Caki2 (cell line): ENCODE data around the gene ENO2. TPM values are rescaled to one million over a fixed set of nuclear protein-coding genes. Genes with fewer than 3 reads are reported as not detected.

Experiments used
- DNase-seq: peaks from one replicate; pipeline ENCODE4 v3.0.0-alpha.2; 2015; ENCODE audit warnings: low read depth
- in situ Hi-C: cut with HindIII; loops from 2 replicates; pipeline ENCODE4 v1.10.0; 2016; ENCODE audit warnings: low sequenced_read_pairs, low pct_unique_long_range_greater_than_20kb, mixed read lengths
- total RNA-seq: library from RNA; depleted of rRNA; stranded (reverse); fragments of >200 nt; shearing (Covaris generic); gene quantifications from 2 replicates; pipeline ENCODE4 v1.2.3, GENCODE V29; 2014; ENCODE audit warnings: low replicate concordance; rRNA removed

ENO2 gene
- total RNA-seq, 1 experiment from 2014 or later = 127 TPM

- no peak for DNase-seq
- in situ Hi-C loops = no loop called here
Measured at GRCh38 chr12:6963791-6964413, 49.5 kb downstream of the ENO2 start.

GRCh38 chr12:6964605-6965025 lies 50.2 kb downstream of the ENO2 start:
- in situ Hi-C loops = no loop called here
- DNase-seq = no peak

- peak; percentile 75 for DNase-seq
- in situ Hi-C loops = no loop called here
Measured at GRCh38 chr12:6965026-6965661, 50.8 kb downstream of the ENO2 start.

DNA sequence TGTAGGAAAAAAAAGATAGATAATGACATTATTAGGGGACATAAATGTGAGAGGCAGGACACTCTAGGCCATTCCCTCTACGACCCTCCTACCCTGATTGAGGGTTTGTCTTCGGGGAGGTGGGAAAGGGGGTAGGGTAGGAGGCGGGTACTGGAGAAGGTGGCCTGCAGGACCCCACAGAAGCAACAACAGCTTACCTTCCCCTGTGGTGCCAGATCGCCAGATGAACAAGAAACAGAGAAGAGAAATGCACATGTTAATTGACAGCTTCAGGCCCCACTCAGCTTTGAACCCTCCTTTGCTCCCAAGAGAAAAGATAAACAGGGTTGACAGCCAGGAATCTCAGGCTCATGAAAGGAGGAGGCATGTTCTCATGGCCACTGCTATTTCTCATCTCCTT lies 51.3 kb downstream of the ENO2 start:
- no peak for DNase-seq
- in situ Hi-C loops = no loop called here

GRCh38 chr12:6966351-6966750 lies 52.0 kb downstream of the ENO2 start:
- in situ Hi-C loops = no loop called here

DNA sequence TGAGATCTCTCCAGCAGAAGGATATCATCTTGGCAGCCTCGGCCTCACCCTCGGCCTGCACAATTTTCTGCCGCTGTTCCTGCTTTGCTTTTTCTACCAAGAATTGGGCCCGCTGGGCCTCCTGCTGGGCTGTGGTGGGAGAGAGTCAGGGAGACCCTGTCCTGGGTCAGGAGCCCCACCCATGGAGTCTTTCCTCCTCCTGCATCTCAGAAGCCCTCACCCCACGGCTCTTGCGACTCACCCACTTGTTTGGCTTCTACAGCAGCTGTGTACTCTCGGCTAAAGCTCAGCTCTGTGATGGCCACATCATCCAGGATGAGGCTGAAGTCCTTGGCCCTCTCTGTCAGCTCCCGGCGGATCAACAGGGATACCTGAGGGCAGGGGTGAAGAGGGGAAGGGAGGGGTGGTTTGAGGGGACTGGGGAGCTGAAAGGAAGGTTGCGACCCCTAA lies 53.3 kb downstream of the ENO2 start:
- no peak for DNase-seq
- in situ Hi-C loops = no loop called here

More at GRCh38 chr12:6966351-6966750, 52.0 kb downstream of the ENO2 start:
- DNase-seq = no peak

GRCh38 chr12:6968426-6968825 lies 54.0 kb downstream of the ENO2 start:
- DNase-seq = no peak
- in situ Hi-C loops = no loop called here

DNA sequence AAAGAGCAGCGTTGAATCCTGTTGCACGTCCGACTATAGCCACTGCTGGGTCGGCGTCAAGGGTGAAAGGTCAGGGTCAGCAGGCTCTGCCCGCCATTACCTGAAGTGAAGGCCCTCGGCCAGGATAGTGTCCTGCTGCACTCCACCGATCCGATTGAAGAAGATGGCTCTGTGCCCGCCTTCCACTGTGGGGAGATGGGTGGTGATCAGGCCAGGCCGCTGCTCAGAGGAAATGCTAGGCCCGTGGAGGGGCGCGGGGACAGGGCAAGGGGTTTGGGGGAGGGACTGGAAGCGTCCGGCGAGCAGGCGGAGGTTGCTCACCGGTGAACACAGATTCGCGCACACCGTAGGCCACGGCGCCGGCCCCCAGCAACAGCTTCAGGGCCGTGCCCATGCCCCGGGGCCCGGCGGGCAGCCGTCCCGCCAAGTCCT lies 55.7 kb downstream of the ENO2 start:
- in situ Hi-C loops = no loop called here
- no peak for DNase-seq

Other genes starting within 250 kb of the ENO2 start
- gene ZNF384, start 225.2 kb upstream of the ENO2 start, total RNA-seq = 23.8 and 26.5 TPM in 2 replicates
- not detected in 2 replicates for gene PIANP, start 213.8 kb upstream of the ENO2 start, total RNA-seq
- 135 and 145 TPM in 2 replicates for gene COPS7A, start 190.5 kb upstream of the ENO2 start, total RNA-seq
- 274 and 316 TPM in 2 replicates for gene MLF2, start 161.4 kb upstream of the ENO2 start, total RNA-seq
- gene PTMS, start 148.2 kb upstream of the ENO2 start, total RNA-seq = 286 and 317 TPM in 2 replicates
- not detected in 2 replicates for gene LAG3, start 142.1 kb upstream of the ENO2 start, total RNA-seq
- not detected in 2 replicates for gene CD4, start 125.1 kb upstream of the ENO2 start, total RNA-seq
- gene GPR162, start 92.8 kb upstream of the ENO2 start, total RNA-seq = 10.0 and 15.9 TPM in 2 replicates
- gene P3H3, start 86.2 kb upstream of the ENO2 start, total RNA-seq = 70.9 and 93.3 TPM in 2 replicates
- 0.14 and 0.46 TPM in 2 replicates for gene GNB3, start 73.7 kb upstream of the ENO2 start, total RNA-seq
- 136 and 216 TPM in 2 replicates for gene CDCA3, start 63.3 kb upstream of the ENO2 start, total RNA-seq
- gene USP5, start 62.4 kb upstream of the ENO2 start, total RNA-seq = 171 and 174 TPM in 2 replicates
- 3,126 and 3,575 TPM in 2 replicates for gene TPI1, start 47.0 kb upstream of the ENO2 start, total RNA-seq
- 63.0 and 79.5 TPM in 2 replicates for gene SPSB2, start 41.3 kb upstream of the ENO2 start, total RNA-seq
- gene LRRC23, start 9.8 kb upstream of the ENO2 start, total RNA-seq = 25.4 and 37.8 TPM in 2 replicates
- gene ATN1, start 13.4 kb downstream of the ENO2 start, total RNA-seq = 0.84 and 2.8 TPM in 2 replicates
- not detected in 2 replicates for gene RNU7-1, start 29.2 kb downstream of the ENO2 start, total RNA-seq
- 105 and 107 TPM in 2 replicates for gene C12orf57, start 29.4 kb downstream of the ENO2 start, total RNA-seq
- gene PTPN6, start 36.8 kb downstream of the ENO2 start, total RNA-seq = 28.3 and 30.2 TPM in 2 replicates
- gene PHB2, start 56.1 kb downstream of the ENO2 start, total RNA-seq = 458 and 488 TPM in 2 replicates
- gene EMG1, start 56.3 kb downstream of the ENO2 start, total RNA-seq = 43.4 and 93.6 TPM in 2 replicates
- 19.5 and 26.3 TPM in 2 replicates for gene LPCAT3, start 103.9 kb downstream of the ENO2 start, total RNA-seq
- gene C1S, start 146.1 kb downstream of the ENO2 start, total RNA-seq = 9.5 and 11.0 TPM in 2 replicates
- gene C1R, start 177.9 kb downstream of the ENO2 start, total RNA-seq = 9.8 and 19.0 TPM in 2 replicates
- gene C1RL, start 194.6 kb downstream of the ENO2 start, total RNA-seq = 14.8 and 22.4 TPM in 2 replicates
- not detected in 2 replicates for gene RBP5, start 214.3 kb downstream of the ENO2 start, total RNA-seq
- 3.4 and 13.8 TPM in 2 replicates for gene CLSTN3, start 215.8 kb downstream of the ENO2 start, total RNA-seq